Activated naive CD4-positive, alpha-beta T cell treated with anti-CD3 and anti-CD28 coated beads for 36 hours (primary cell): Measurements from ENCODE around the gene CAPZB. TPM values are rescaled to one million over a fixed set of nuclear protein-coding genes. Genes with fewer than 3 reads are reported as not detected.
A peak's percentile ranks its signal among the peaks of the same experiment; 100 is the strongest.

ENCODE experiments used
- CTCF ChIA-PET: fragments of 350-600 bp; sonication (Branson Sonifier 250); formaldehyde crosslinking; loops from one replicate; lab custom pipeline; 2021; ENCODE audit warnings: antibody characterized with exemption; lab: Charles Lee
- DNase-seq: peaks from one replicate; pipeline ENCODE4 v3.0.0-alpha.2; 2020
- H3K27ac Mint-ChIP-seq: one replicate; pipeline ENCODE4 v1.8.0; 2021; ENCODE audit warnings: mild to moderate bottlenecking, mixed read lengths
- H3K27me3 Mint-ChIP-seq: one replicate; pipeline ENCODE4 v1.8.0; 2021; ENCODE audit warnings: low read depth, mixed read lengths
- H3K36me3 Mint-ChIP-seq: one replicate; pipeline ENCODE4 v1.8.0; 2021; ENCODE audit warnings: low read depth, mixed read lengths
- H3K4me1 Mint-ChIP-seq: one replicate; pipeline ENCODE4 v1.8.0; 2021; ENCODE audit warnings: low read depth, mixed read lengths
- H3K4me3 Mint-ChIP-seq: one replicate; pipeline ENCODE4 v1.8.0; 2021; ENCODE audit warnings: mild to moderate bottlenecking, moderate library complexity, mixed read lengths
- H3K9me3 Mint-ChIP-seq: one replicate; pipeline ENCODE4 v1.8.0; 2021; ENCODE audit warnings: mixed read lengths
- intact Hi-C: fragments of 100-400 bp; cut with micrococcal nuclease; formaldehyde crosslinking; loops from one replicate; pipeline ENCODE4 v1.15.1; 2023
- total RNA-seq, 2 experiments: library from RNA; stranded (reverse); gene quantifications; one replicate each; pipeline ENCODE4 v1.2.3, GENCODE V29; 2021

CAPZB gene
- total RNA-seq, 2 experiments from 2014 or later = 362 to 381 TPM

DNA sequence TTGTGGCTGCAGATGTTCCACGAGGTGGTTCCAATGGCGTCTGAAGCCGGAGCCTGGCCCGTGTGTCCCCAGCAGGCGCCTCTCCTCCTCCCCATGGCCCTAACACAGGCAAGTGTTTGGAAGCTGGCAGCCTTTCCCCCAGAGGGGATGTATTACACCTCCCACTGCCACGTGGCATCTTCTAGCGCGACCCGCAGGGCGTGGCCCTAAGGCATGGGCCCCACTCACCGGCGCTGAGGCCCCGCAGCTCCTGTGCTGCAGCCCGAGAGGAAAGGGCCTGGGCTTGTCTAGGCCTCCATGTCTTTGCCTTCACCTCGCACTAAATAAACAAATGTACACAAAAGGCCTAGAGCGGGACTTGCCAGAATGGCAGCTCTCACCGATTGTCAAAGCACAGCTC lies 135.3 kb downstream of the CAPZB start:
- Mint-ChIP-seq H3K27me3 (no peaks in the 10 kb centered on the region), H3K9me3 (no peaks in the 10 kb centered on the region), H3K27ac (peak overlapping the region; percentile 31), H3K36me3 (peaks cover 8% of the 10 kb centered on the region), H3K4me1 (no peaks in the 10 kb centered on the region), H3K4me3 (no peak overlapping the region)
- CTCF ChIA-PET = interaction anchor here (0.6 to 0.9 kb wide), 2 partner anchors 164 to 354 kb away, joined by 3 read pairs; no protein-coding TSS in a partner anchor
- DNase-seq = no peak
- intact Hi-C loops = no loop called here

DNA sequence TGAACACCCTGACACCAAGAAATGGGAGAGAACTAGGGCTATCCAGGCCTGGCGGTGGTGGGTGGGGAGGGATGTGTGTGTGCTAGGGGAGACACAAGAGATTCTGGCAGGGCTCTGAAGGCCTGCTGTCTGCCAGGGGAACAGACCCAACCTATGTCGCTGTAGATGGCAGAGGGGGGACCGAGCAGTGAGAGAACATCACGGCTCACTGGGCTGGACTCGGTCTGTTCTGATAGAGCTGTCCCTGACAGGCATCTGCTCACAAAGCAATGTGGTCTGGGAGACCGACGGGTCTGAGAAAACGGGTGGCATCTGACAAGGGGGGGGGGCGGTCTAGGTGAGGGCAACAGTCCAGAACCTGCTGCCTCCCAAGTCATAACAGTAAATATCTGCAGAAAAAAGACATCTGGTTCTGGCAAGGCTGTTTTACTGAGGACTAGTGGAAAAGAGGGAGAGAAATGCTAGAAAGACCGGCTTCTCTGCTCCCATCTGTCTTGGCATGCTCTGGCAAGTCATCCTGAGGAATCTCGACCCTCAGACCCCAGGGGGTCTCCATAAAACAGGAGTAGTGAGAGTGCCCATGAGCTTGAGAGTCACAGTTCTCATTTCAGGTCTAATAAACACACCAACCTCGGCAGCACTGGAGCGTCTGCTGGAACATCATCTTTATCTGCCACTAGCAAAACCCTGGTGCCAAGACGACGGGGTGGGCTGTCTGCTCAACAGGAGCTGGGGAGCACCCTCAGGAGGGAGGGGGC lies 136.7 kb downstream of the CAPZB start:
- no peak overlapping the region for H3K4me3 Mint-ChIP-seq
- H3K9me3 Mint-ChIP-seq = no peaks in the 10 kb centered on the region
- intact Hi-C loops = no loop called here
- no peak overlapping the region for H3K27ac Mint-ChIP-seq
- H3K4me1 Mint-ChIP-seq = no peaks in the 10 kb centered on the region
- DNase-seq = no peak
- CTCF ChIA-PET = no interaction called here
- H3K36me3 Mint-ChIP-seq = peaks cover 11% of the 10 kb centered on the region
- no peaks in the 10 kb centered on the region for H3K27me3 Mint-ChIP-seq

- intact Hi-C loops = no loop called here
- no peaks in the 10 kb centered on the region for H3K4me1 Mint-ChIP-seq
- CTCF ChIA-PET = interaction anchor here (1.0 kb wide), 1 partner anchor 106 kb away, joined by 3 read pairs; no protein-coding TSS in a partner anchor
- H3K9me3 Mint-ChIP-seq = no peaks in the 10 kb centered on the region
- H3K4me3 Mint-ChIP-seq = no peak overlapping the region
- H3K27ac Mint-ChIP-seq = no peak overlapping the region
- DNase-seq = no peak
- peaks cover 11% of the 10 kb centered on the region for H3K36me3 Mint-ChIP-seq
- H3K27me3 Mint-ChIP-seq = no peaks in the 10 kb centered on the region
Measured at GRCh38 chr1:19347533-19348172, 137.7 kb downstream of the CAPZB start.

- no peaks in the 10 kb centered on the region for H3K9me3 Mint-ChIP-seq
- intact Hi-C loops = no loop called here
- no peak for DNase-seq
- no peaks in the 10 kb centered on the region for H3K27me3 Mint-ChIP-seq
- H3K4me1 Mint-ChIP-seq = no peaks in the 10 kb centered on the region
- H3K27ac Mint-ChIP-seq = no peak overlapping the region
- CTCF ChIA-PET = interaction anchor here (0.6 to 1.0 kb wide), 3 partner anchors 169 to 316 kb away, joined by 3 to 4 read pairs (median 3); no protein-coding TSS in a partner anchor
- H3K4me3 Mint-ChIP-seq = no peak overlapping the region
- peaks cover 6% of the 10 kb centered on the region for H3K36me3 Mint-ChIP-seq
Measured at GRCh38 chr1:19346026-19346425, 139.3 kb downstream of the CAPZB start.

- Mint-ChIP-seq H3K27me3 (no peaks in the 10 kb centered on the region), H3K4me1 (no peaks in the 10 kb centered on the region), H3K4me3 (no peak overlapping the region), H3K27ac (no peak overlapping the region), H3K36me3 (peaks cover 7% of the 10 kb centered on the region), H3K9me3 (no peaks in the 10 kb centered on the region)
- DNase-seq = no peak
- CTCF ChIA-PET = interaction anchor here (0.6 to 2.2 kb wide), 4 partner anchors 15 to 306 kb away, joined by 3 to 14 read pairs (median 4); no protein-coding TSS in a partner anchor
- intact Hi-C loops = no loop called here
Measured at GRCh38 chr1:19345391-19345790, 139.9 kb downstream of the CAPZB start.

GRCh38 chr1:19344831-19345230 lies 140.5 kb downstream of the CAPZB start:
- no peaks in the 10 kb centered on the region for H3K9me3 Mint-ChIP-seq
- DNase-seq = no peak
- H3K4me1 Mint-ChIP-seq = no peaks in the 10 kb centered on the region
- intact Hi-C loops = loop anchor here (1.0 to 5.0 kb wide), 3 partner anchors 47 to 308 kb away; partner anchors contain the start of genes EMC1 and MRTO4
- H3K27ac Mint-ChIP-seq = no peak overlapping the region
- no peak overlapping the region for H3K4me3 Mint-ChIP-seq
- H3K36me3 Mint-ChIP-seq = peaks cover 4% of the 10 kb centered on the region
- CTCF ChIA-PET = interaction anchor here (0.6 to 2.2 kb wide), 7 partner anchors 14 to 307 kb away, joined by 3 to 14 read pairs (median 3); no protein-coding TSS in a partner anchor
- H3K27me3 Mint-ChIP-seq = no peaks in the 10 kb centered on the region

DNA sequence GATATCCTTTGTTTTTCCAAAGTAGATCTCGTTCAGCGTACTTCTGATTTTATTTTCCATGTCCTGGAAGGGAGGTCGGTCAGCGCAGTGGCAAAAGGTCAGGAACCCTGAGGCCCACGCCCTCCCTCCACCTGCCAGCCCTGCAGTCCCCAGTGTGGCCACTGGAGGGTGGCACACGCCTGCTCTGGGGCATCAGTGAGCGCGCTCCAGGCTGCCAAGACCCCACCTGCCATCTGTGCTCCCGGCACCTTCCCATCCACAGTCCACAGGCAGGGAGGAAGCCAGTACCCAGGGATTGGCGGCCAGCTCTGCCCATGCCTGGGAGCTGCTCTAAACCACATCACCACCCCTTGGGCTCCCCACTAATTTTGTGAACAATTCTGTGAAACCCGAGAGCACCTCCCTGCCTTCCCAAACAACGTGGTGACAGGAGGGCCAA lies 140.9 kb downstream of the CAPZB start:
- Mint-ChIP-seq H3K27ac (no peak overlapping the region), H3K27me3 (no peaks in the 10 kb centered on the region), H3K9me3 (no peaks in the 10 kb centered on the region), H3K4me1 (no peaks in the 10 kb centered on the region), H3K4me3 (no peak overlapping the region), H3K36me3 (peaks cover 4% of the 10 kb centered on the region)
- intact Hi-C loops = loop anchor here (1.0 to 5.0 kb wide), 3 partner anchors 48 to 309 kb away; partner anchors contain the start of genes EMC1 and MRTO4
- DNase-seq = peak; percentile 48
- CTCF ChIA-PET = interaction anchor here (0.6 to 2.2 kb wide), 10 partner anchors 14 to 307 kb away, joined by 3 to 14 read pairs (median 3); no protein-coding TSS in a partner anchor

- Mint-ChIP-seq H3K9me3 (no peaks in the 10 kb centered on the region), H3K4me1 (no peaks in the 10 kb centered on the region), H3K27ac (no peak overlapping the region), H3K27me3 (no peaks in the 10 kb centered on the region), H3K4me3 (no peak overlapping the region), H3K36me3 (peaks cover 8% of the 10 kb centered on the region)
- CTCF ChIA-PET = interaction anchor here (0.6 to 2.2 kb wide), 8 partner anchors 13 to 308 kb away, joined by 3 to 14 read pairs (median 4); no protein-coding TSS in a partner anchor
- intact Hi-C loops = loop anchor here (1.0 to 5.0 kb wide), 3 partner anchors 49 to 310 kb away; partner anchors contain the start of genes EMC1 and MRTO4
- DNase-seq = no peak
Measured at GRCh38 chr1:19343617-19344350, 141.6 kb downstream of the CAPZB start.

GRCh38 chr1:19342894-19343616 lies 142.3 kb downstream of the CAPZB start:
- intact Hi-C loops = loop anchor here (5.0 kb wide), 2 partner anchors 49 to 91 kb away; partner anchors contain the start of genes EMC1 and MRTO4
- no peaks in the 10 kb centered on the region for H3K9me3 Mint-ChIP-seq
- CTCF ChIA-PET = interaction anchor here (0.6 to 2.2 kb wide), 4 partner anchors 37 to 308 kb away, joined by 3 to 14 read pairs (median 5); no protein-coding TSS in a partner anchor
- no peaks in the 10 kb centered on the region for H3K27me3 Mint-ChIP-seq
- H3K36me3 Mint-ChIP-seq = peaks cover 8% of the 10 kb centered on the region
- no peak overlapping the region for H3K4me3 Mint-ChIP-seq
- H3K27ac Mint-ChIP-seq = no peak overlapping the region
- no peaks in the 10 kb centered on the region for H3K4me1 Mint-ChIP-seq
- DNase-seq = no peak

- H3K9me3 Mint-ChIP-seq = no peaks in the 10 kb centered on the region
- peaks cover 2% of the 10 kb centered on the region for H3K4me1 Mint-ChIP-seq
- CTCF ChIA-PET = interaction anchor here (0.6 to 1.8 kb wide), 8 partner anchors 22 to 320 kb away, joined by 3 to 6 read pairs (median 3); partner anchors contain the start of genes EMC1 and MRTO4
- peaks cover 8% of the 10 kb centered on the region for H3K36me3 Mint-ChIP-seq
- no peak overlapping the region for H3K4me3 Mint-ChIP-seq
- no peaks in the 10 kb centered on the region for H3K27me3 Mint-ChIP-seq
- intact Hi-C loops = loop anchor here (5.0 kb wide), 2 partner anchors 50 to 90 kb away; partner anchors contain the start of genes EMC1 and MRTO4
- H3K27ac Mint-ChIP-seq = peak overlapping the region; percentile 46
- DNase-seq = no peak
Measured at GRCh38 chr1:19342062-19342750, 143.1 kb downstream of the CAPZB start.
